ENCODE results near the gene AKT1.

AKT1 gene

GRCh38 chr14:104757238-104757585 lies 38.3 kb downstream of the AKT1 start:
- no peak overlapping the region for H3K4me2 ChIP-seq
- no peaks in the 10 kb centered on the region for H3K36me3 ChIP-seq (ENCODE audit: insufficient read depth)
- no peaks in the 10 kb centered on the region for H3K27me3 ChIP-seq (ENCODE audit: insufficient read depth, low read depth)
- H3K9ac ChIP-seq: no peak overlapping the region
- H4K20me1 ChIP-seq (ENCODE audit: insufficient read depth): no peaks in the 10 kb centered on the region
- TF ChIP-seq CTCF (conservative IDR thresholded peaks at IDR 0.05; ENCODE audit: low read depth, low read length): no peak
- H3K79me2 ChIP-seq (ENCODE audit: insufficient read depth, low read depth): peaks cover 17% of the 10 kb centered on the region; the same call in 1 of the 2 replicates
- H3K4me3 ChIP-seq (IDR thresholded peaks at IDR 0.05; ENCODE audit: insufficient read depth, low read depth, low read length): no peak overlapping the region
- H3K4me1 ChIP-seq (ENCODE audit: low read depth, poor library complexity, severe bottlenecking): peaks cover 7% of the 10 kb centered on the region
- H2AFZ ChIP-seq (ENCODE audit: low read depth): no peak overlapping the region
- no peak overlapping the region for H3K27ac ChIP-seq

GRCh38 chr14:104756477-104757237 lies 38.9 kb downstream of the AKT1 start:
- Histone ChIP-seq H3K36me3 (ENCODE audit: insufficient read depth) (no peaks in the 10 kb centered on the region), H3K27ac (no peak overlapping the region), H3K4me1 (ENCODE audit: low read depth, poor library complexity, severe bottlenecking) (peaks cover 7% of the 10 kb centered on the region), H3K9ac (no peak overlapping the region), H3K79me2 (ENCODE audit: insufficient read depth, low read depth) (peaks cover 17% of the 10 kb centered on the region; the same call in 1 of the 2 replicates), H3K27me3 (ENCODE audit: insufficient read depth, low read depth) (no peaks in the 10 kb centered on the region), H2AFZ (ENCODE audit: low read depth) (no peak overlapping the region), H4K20me1 (ENCODE audit: insufficient read depth) (no peaks in the 10 kb centered on the region), H3K4me3 (IDR thresholded peaks at IDR 0.05; ENCODE audit: insufficient read depth, low read depth, low read length) (no peak overlapping the region), H3K4me2 (no peak overlapping the region)
- no peak for TF ChIP-seq CTCF (conservative IDR thresholded peaks at IDR 0.05; ENCODE audit: low read depth, low read length)

GRCh38 chr14:104755621-104756020 lies 39.9 kb downstream of the AKT1 start:
- H3K4me2 ChIP-seq: no peak overlapping the region

GRCh38 chr14:104754213-104754851 lies 41.2 kb downstream of the AKT1 start:
- Histone ChIP-seq H3K4me3 (IDR thresholded peaks at IDR 0.05; ENCODE audit: insufficient read depth, low read depth, low read length) (no peak overlapping the region), H3K79me2 (ENCODE audit: insufficient read depth, low read depth) (peaks cover 17% of the 10 kb centered on the region; the same call in 1 of the 2 replicates), H4K20me1 (ENCODE audit: insufficient read depth) (no peaks in the 10 kb centered on the region), H3K36me3 (ENCODE audit: insufficient read depth) (no peaks in the 10 kb centered on the region), H3K27ac (no peak overlapping the region), H2AFZ (ENCODE audit: low read depth) (no peak overlapping the region), H3K27me3 (ENCODE audit: insufficient read depth, low read depth) (no peaks in the 10 kb centered on the region), H3K4me1 (ENCODE audit: low read depth, poor library complexity, severe bottlenecking) (peaks cover 7% of the 10 kb centered on the region), H3K9ac (no peak overlapping the region; the same call in 1 of the 2 replicates), H3K4me2 (peak overlapping the region; percentile 61; the same call in 1 of the 2 replicates)
- TF ChIP-seq CTCF (conservative IDR thresholded peaks at IDR 0.05; ENCODE audit: low read depth, low read length): no peak

More at GRCh38 chr14:104755621-104756020, 39.9 kb downstream of the AKT1 start:
- Histone ChIP-seq H3K27ac (no peak overlapping the region), H3K4me3 (IDR thresholded peaks at IDR 0.05; ENCODE audit: insufficient read depth, low read depth, low read length) (no peak overlapping the region), H3K27me3 (ENCODE audit: insufficient read depth, low read depth) (no peaks in the 10 kb centered on the region), H2AFZ (ENCODE audit: low read depth) (no peak overlapping the region), H3K4me1 (ENCODE audit: low read depth, poor library complexity, severe bottlenecking) (peaks cover 7% of the 10 kb centered on the region), H3K9ac (no peak overlapping the region), H3K36me3 (ENCODE audit: insufficient read depth) (no peaks in the 10 kb centered on the region), H4K20me1 (ENCODE audit: insufficient read depth) (no peaks in the 10 kb centered on the region), H3K79me2 (ENCODE audit: insufficient read depth, low read depth) (peaks cover 17% of the 10 kb centered on the region; the same call in 1 of the 2 replicates)
- TF ChIP-seq CTCF (conservative IDR thresholded peaks at IDR 0.05; ENCODE audit: low read depth, low read length): no peak

All from KMS-11 (cell line).